Limb (tissue), 2 donors: ENCODE measurements around the gene SLC26A1.
A peak's percentile ranks its signal among the peaks of the same experiment; 100 is the strongest.

Experiments
- DNase-seq, 2 donors: peaks; one replicate each; pipeline ENCODE4 v3.0.0-alpha.2; 2016; ENCODE audit errors: extremely low spot score in 2 of 2

The SLC26A1 gene

GRCh38 chr4:1028574-1029220 lies 35.5 kb upstream of the SLC26A1 start:
- no peak for DNase-seq

- DNase-seq: no peak
Measured at GRCh38 chr4:1027915-1028238, 34.7 kb upstream of the SLC26A1 start.

- DNase-seq: no peak
Measured at GRCh38 chr4:1027219-1027914, 34.2 kb upstream of the SLC26A1 start.

GRCh38 chr4:1026115-1026514 lies 32.9 kb upstream of the SLC26A1 start:
- DNase-seq: no peak

GRCh38 chr4:1024882-1025545 lies 31.8 kb upstream of the SLC26A1 start:
- no peak for DNase-seq

GRCh38 chr4:1023895-1024740 lies 30.9 kb upstream of the SLC26A1 start:
- no peak for DNase-seq

- no peak for DNase-seq
Measured at GRCh38 chr4:1023075-1023640, 30.0 kb upstream of the SLC26A1 start.

GRCh38 chr4:1022739-1023066 lies 29.5 kb upstream of the SLC26A1 start:
- DNase-seq: no peak

GRCh38 chr4:1022051-1022738 lies 29.0 kb upstream of the SLC26A1 start:
- DNase-seq: no peak

- no peak for DNase-seq
Measured at GRCh38 chr4:1021386-1022050, 28.3 kb upstream of the SLC26A1 start.

- no peak for DNase-seq
Measured at GRCh38 chr4:1019729-1020470, 26.7 kb upstream of the SLC26A1 start.

GRCh38 chr4:1019320-1019719 lies 26.1 kb upstream of the SLC26A1 start:
- DNase-seq: no peak

GRCh38 chr4:1018147-1019020 lies 25.2 kb upstream of the SLC26A1 start:
- no peak for DNase-seq

GRCh38 chr4:1017706-1018105 lies 24.5 kb upstream of the SLC26A1 start:
- no peak for DNase-seq

- DNase-seq: no peak
Measured at GRCh38 chr4:1017211-1017610, 24.0 kb upstream of the SLC26A1 start.

- DNase-seq: no peak
Measured at GRCh38 chr4:1015746-1016145, 22.5 kb upstream of the SLC26A1 start.

GRCh38 chr4:1015179-1015578 lies 22.0 kb upstream of the SLC26A1 start:
- no peak for DNase-seq

- peak in 1 of 2 donors; percentile 74 for DNase-seq
Measured at GRCh38 chr4:1014291-1015167, 21.3 kb upstream of the SLC26A1 start.
